ENCODE data around the gene TOGARAM1.

The TOGARAM1 gene

GRCh38 chr14:44954750-44955149, 7.2 kb upstream of the TOGARAM1 start:
- DNase-seq (ENCODE audit: low read depth) = no peak
- TF ChIP-seq, protein P1, sequence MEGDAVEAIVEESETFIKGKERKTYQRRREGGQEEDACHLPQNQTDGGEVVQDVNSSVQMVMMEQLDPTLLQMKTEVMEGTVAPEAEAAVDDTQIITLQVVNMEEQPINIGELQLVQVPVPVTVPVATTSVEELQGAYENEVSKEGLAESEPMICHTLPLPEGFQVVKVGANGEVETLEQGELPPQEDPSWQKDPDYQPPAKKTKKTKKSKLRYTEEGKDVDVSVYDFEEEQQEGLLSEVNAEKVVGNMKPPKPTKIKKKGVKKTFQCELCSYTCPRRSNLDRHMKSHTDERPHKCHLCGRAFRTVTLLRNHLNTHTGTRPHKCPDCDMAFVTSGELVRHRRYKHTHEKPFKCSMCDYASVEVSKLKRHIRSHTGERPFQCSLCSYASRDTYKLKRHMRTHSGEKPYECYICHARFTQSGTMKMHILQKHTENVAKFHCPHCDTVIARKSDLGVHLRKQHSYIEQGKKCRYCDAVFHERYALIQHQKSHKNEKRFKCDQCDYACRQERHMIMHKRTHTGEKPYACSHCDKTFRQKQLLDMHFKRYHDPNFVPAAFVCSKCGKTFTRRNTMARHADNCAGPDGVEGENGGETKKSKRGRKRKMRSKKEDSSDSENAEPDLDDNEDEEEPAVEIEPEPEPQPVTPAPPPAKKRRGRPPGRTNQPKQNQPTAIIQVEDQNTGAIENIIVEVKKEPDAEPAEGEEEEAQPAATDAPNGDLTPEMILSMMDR (conservative IDR thresholded peaks at IDR 0.05; ENCODE audit: low read depth, low read length) = no peak
- H3K4me3 ChIP-seq (ENCODE audit: low read depth, low read length) = no peak overlapping the region

DNA sequence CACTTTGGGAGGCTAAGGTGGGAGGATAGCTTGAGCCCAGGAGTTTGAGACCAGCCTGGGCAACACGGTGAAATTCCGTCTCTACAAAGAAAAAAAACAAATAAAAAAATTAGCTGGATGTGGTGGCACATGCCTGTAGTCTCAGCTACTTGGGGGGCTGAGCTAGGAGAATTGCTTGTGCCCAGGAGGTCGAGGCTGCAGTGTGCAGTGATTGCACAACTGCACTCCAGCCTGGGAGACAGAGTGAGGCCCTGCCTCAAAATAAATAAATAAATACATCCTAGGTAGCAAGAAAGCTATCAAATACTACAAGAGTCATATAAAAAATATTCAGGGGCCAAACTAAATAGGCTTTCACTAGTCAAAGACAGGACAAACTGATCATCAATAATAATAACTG, 6.5 kb upstream of the TOGARAM1 start:
- TF ChIP-seq, protein P1 (conservative IDR thresholded peaks at IDR 0.05; ENCODE audit: low read depth, low read length) = no peak
- no peak for DNase-seq (ENCODE audit: low read depth)
- no peak overlapping the region for H3K4me3 ChIP-seq (ENCODE audit: low read depth, low read length)

- DNase-seq (ENCODE audit: low read depth) = no peak
- TF ChIP-seq, protein P1 (conservative IDR thresholded peaks at IDR 0.05; ENCODE audit: low read depth, low read length) = no peak
- H3K4me3 ChIP-seq (ENCODE audit: low read depth, low read length) = no peak overlapping the region
These were observed 5.1 kb upstream of the TOGARAM1 start for GRCh38 chr14:44956866-44957265.

DNA sequence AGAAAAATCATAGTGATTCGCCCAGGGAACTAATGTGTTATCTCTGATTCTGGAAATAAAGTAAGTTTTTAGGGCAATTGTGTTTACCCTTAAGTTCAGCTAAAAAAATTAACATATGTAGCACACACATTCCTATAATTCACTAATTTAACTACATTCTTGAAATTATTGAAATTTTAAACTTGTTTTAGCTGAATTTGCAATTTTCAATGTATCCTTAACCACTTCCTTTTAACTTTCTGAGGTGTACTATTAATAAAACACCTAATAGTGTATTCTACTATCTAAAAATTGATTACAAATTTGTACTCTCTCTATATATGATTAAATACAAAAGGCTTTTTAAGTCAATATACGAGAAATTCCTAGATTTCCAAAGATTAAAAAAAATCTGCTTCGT, 2.5 kb upstream of the TOGARAM1 start:
- TF ChIP-seq, protein P1 (conservative IDR thresholded peaks at IDR 0.05; ENCODE audit: low read depth, low read length) = no peak
- DNase-seq (ENCODE audit: low read depth) = no peak
- H3K4me3 ChIP-seq (ENCODE audit: low read depth, low read length) = no peak overlapping the region

DNA sequence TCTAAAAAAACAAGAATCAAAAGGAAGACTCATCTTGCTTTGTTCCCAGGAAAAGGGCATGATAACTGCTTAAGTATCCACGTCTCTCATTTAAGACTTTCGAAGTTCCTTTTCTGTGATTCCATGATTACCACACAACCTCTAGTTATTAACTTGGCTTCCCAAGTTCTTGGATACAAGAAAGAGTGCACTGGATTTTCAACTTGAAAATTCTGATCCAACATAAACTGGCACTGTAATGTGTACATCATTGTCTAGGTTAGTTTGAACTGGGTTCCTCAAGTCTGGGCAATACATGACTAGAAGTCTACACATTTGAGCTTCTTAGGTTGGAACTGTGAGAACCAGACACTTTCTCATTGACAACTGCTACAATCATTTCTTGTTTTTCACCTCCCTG, 1.8 kb upstream of the TOGARAM1 start:
- no peak for DNase-seq (ENCODE audit: low read depth)
- peak overlapping the region; percentile 97 for H3K4me3 ChIP-seq (ENCODE audit: low read depth, low read length)
- TF ChIP-seq, protein P1 (conservative IDR thresholded peaks at IDR 0.05; ENCODE audit: low read depth, low read length) = no peak

- DNase-seq (ENCODE audit: low read depth) = no peak
- TF ChIP-seq, protein P1 (conservative IDR thresholded peaks at IDR 0.05; ENCODE audit: low read depth, low read length) = no peak
- H3K4me3 ChIP-seq (ENCODE audit: low read depth, low read length) = peak overlapping the region; percentile 97
These were observed 1.3 kb upstream of the TOGARAM1 start for GRCh38 chr14:44960646-44961045.

DNA sequence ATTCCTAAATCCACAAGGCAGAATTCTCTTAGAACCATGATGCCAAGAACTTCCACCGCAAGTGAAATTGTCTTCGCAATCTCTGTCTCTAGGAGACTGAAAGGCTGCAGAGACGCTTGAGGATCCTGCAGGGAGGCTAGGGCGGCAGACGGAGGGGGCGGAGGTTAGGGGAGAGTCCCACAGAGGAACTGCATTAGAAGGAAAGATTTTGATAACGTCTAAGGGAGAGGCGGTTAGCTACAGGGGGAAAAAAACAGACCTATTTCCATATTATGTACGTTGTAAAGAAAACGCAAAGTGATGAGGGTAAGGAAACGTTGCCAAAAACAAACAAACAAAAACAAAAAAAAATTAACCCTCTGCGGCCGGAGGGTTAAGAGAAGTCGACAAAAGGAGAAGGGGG, 838 bp upstream of the TOGARAM1 start:
- DNase-seq (ENCODE audit: low read depth) = peak; percentile 77
- H3K4me3 ChIP-seq (ENCODE audit: low read depth, low read length) = peak overlapping the region; percentile 97

More for the DNA sequence above, 838 bp upstream of the TOGARAM1 start:
- TF ChIP-seq, protein P1 (conservative IDR thresholded peaks at IDR 0.05; ENCODE audit: low read depth, low read length) = no peak
